ENCODE results near the gene FOXQ1.

The FOXQ1 gene

GRCh38 chr6:1311400-1312202, at the start of gene FOXQ1:
Gene FOXQ1 (plus strand): TSS chr6:1312098. CDS start chr6:1312705, 607 bp downstream.
- peak within 1 kb of the TSS; percentile 90 for H3K4me3 ChIP-seq (ENCODE audit: low read length)
- DNase-seq (ENCODE audit: low read depth): peak; percentile 82
- TF ChIP-seq CTCF (IDR thresholded peaks at IDR 0.05; ENCODE audit: insufficient read depth, low read depth, low read length, missing control alignments): no peak

- DNase-seq (ENCODE audit: low read depth): no peak
- H3K4me3 ChIP-seq (ENCODE audit: low read length): no peak overlapping the region
- TF ChIP-seq CTCF (IDR thresholded peaks at IDR 0.05; ENCODE audit: insufficient read depth, low read depth, low read length, missing control alignments): no peak
These were observed 49.2 kb upstream of the FOXQ1 start for GRCh38 chr6:1262704-1263038.

- TF ChIP-seq CTCF (IDR thresholded peaks at IDR 0.05; ENCODE audit: insufficient read depth, low read depth, low read length, missing control alignments): no peak
- H3K4me3 ChIP-seq (ENCODE audit: low read length): no peak overlapping the region
- no peak for DNase-seq (ENCODE audit: low read depth)
These were observed 48.7 kb upstream of the FOXQ1 start for GRCh38 chr6:1263039-1263849.

GRCh38 chr6:1263850-1264377, 48.0 kb upstream of the FOXQ1 start:
- no peak for DNase-seq (ENCODE audit: low read depth)
- no peak for TF ChIP-seq CTCF (IDR thresholded peaks at IDR 0.05; ENCODE audit: insufficient read depth, low read depth, low read length, missing control alignments)
- no peak overlapping the region for H3K4me3 ChIP-seq (ENCODE audit: low read length)

- DNase-seq (ENCODE audit: low read depth): no peak
- no peak for TF ChIP-seq CTCF (IDR thresholded peaks at IDR 0.05; ENCODE audit: insufficient read depth, low read depth, low read length, missing control alignments)
- H3K4me3 ChIP-seq (ENCODE audit: low read length): no peak overlapping the region
These were observed 47.1 kb upstream of the FOXQ1 start for GRCh38 chr6:1264619-1265445.

- TF ChIP-seq CTCF (IDR thresholded peaks at IDR 0.05; ENCODE audit: insufficient read depth, low read depth, low read length, missing control alignments): no peak
- no peak overlapping the region for H3K4me3 ChIP-seq (ENCODE audit: low read length)
- DNase-seq (ENCODE audit: low read depth): no peak
These were observed 45.2 kb upstream of the FOXQ1 start for GRCh38 chr6:1266686-1267056.

Measured in epithelial cell of esophagus (primary cell).